Adipocyte (in vitro differentiated cells): ENCODE measurements around the gene PLXNB2.
"Not testable (repeated sequence)": the region's sequence is repeated elsewhere in the genome, so short reads cannot be mapped to it uniquely, and the experiment has no call there.

Source experiments
- DNase-seq: peaks from one replicate; pipeline ENCODE4 v3.0.0-alpha.2; 2015; ENCODE audit warnings: low read depth
- H3K27me3 ChIP-seq: replicated peaks from 2 replicates; pipeline ENCODE4 v1.7.0; 2013; ENCODE audit warnings: mild to moderate bottlenecking, low read length, moderate library complexity; ENCODE audit not compliant: control insufficient read depth, insufficient read depth
- H3K36me3 ChIP-seq: 2 replicates; pipeline ENCODE4 v1.7.0; 2013; ENCODE audit warnings: low read length, mild to moderate bottlenecking, moderate library complexity; ENCODE audit not compliant: control insufficient read depth, insufficient read depth, severe bottlenecking
- H3K4me1 ChIP-seq: 2 replicates; pipeline ENCODE4 v1.7.0; 2013; ENCODE audit warnings: mild to moderate bottlenecking, low read length, moderate library complexity; ENCODE audit not compliant: control insufficient read depth, insufficient read depth
- H3K4me3 ChIP-seq: 2 replicates; pipeline ENCODE4 v1.7.0; 2013; ENCODE audit warnings: mild to moderate bottlenecking, low read length, moderate library complexity
- H3K9ac ChIP-seq: 2 replicates; pipeline ENCODE4 v1.7.0; 2013; ENCODE audit warnings: mild to moderate bottlenecking, low read length, moderate library complexity
- H3K9me3 ChIP-seq: 2 replicates; pipeline ENCODE4 v1.7.0; 2013; ENCODE audit warnings: mild to moderate bottlenecking, low read length, moderate library complexity; ENCODE audit not compliant: control insufficient read depth

PLXNB2 gene

GRCh38 chr22:50338860-50339462, 31.5 kb upstream of the PLXNB2 start:
- Histone ChIP-seq H3K36me3 (no peaks in the 10 kb centered on the region), H3K27me3 (no peaks in the 10 kb centered on the region), H3K9me3 (no peaks in the 10 kb centered on the region), H3K4me3 (no peak overlapping the region), H3K9ac (peak overlapping the region; percentile 5), H3K4me1 (peaks cover 3% of the 10 kb centered on the region)
- DNase-seq, result no peak

- Histone ChIP-seq H3K36me3 (no peaks in the 10 kb centered on the region), H3K4me3 (no peak overlapping the region), H3K4me1 (peaks cover 3% of the 10 kb centered on the region), H3K9me3 (no peaks in the 10 kb centered on the region), H3K27me3 (no peaks in the 10 kb centered on the region), H3K9ac (no peak overlapping the region)
- no peak for DNase-seq
Observed at GRCh38 chr22:50338042-50338573, 30.7 kb upstream of the PLXNB2 start.

DNA sequence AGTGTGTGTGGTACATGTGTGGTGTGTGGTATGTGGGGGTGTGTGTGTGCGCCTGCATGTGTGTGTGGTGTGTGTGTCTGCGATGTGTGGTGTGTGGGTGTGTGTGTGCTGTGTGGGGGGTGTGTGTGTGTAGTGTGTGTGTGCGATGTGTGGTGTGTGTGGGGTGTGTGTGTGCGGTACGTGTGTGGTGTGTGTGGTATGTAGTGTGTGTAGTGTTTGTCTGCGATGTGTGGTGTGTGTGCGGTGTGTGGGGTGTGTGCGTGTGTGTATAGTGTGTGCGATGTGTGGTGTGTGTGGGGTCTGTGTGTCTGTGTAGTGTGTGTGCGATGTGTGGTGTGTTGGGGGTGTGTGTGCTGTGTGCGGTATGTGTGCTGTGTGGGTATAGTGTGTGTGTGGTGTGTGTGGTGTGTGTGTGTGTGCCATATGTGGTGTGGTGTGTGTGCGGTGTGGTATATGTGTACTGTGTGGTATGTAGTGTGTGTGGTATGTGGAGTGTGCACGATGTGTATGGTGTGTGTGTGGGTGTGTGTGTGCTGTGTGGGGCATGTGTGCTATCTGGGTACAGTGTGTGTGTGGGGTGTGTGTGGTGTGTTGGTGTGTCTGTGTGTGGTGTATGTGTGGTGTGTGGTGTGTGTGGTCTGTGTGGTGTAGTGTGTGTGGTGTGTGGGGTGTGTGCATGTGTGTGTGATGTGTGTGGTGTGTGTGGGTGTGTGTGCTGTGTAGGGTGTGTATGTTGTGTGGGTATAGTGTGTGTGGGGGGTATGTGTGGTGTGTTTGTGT, 30.0 kb upstream of the PLXNB2 start:
- H3K4me3 ChIP-seq, result no peak overlapping the region
- H3K4me1 ChIP-seq, result no peaks in the 10 kb centered on the region
- H3K27me3 ChIP-seq, result no peaks in the 10 kb centered on the region
- H3K36me3 ChIP-seq, result no peaks in the 10 kb centered on the region
- no peak overlapping the region for H3K9ac ChIP-seq
- H3K9me3 ChIP-seq, result no peaks in the 10 kb centered on the region
- no peak for DNase-seq

- not testable (repeated sequence) for H3K27me3 ChIP-seq, H3K9me3 ChIP-seq, H3K4me3 ChIP-seq, DNase-seq, H3K4me1 ChIP-seq, H3K36me3 ChIP-seq, H3K9ac ChIP-seq
Observed at GRCh38 chr22:50334433-50334832, 27.0 kb upstream of the PLXNB2 start.

- peaks cover 12% of the 10 kb centered on the region for H3K4me1 ChIP-seq
- no peaks in the 10 kb centered on the region for H3K27me3 ChIP-seq
- no peak overlapping the region for H3K9ac ChIP-seq
- H3K36me3 ChIP-seq, result no peaks in the 10 kb centered on the region
- H3K9me3 ChIP-seq, result no peaks in the 10 kb centered on the region
- peak; percentile 28 for DNase-seq
- no peak overlapping the region for H3K4me3 ChIP-seq
Observed at GRCh38 chr22:50329236-50329635, 21.8 kb upstream of the PLXNB2 start.

DNA sequence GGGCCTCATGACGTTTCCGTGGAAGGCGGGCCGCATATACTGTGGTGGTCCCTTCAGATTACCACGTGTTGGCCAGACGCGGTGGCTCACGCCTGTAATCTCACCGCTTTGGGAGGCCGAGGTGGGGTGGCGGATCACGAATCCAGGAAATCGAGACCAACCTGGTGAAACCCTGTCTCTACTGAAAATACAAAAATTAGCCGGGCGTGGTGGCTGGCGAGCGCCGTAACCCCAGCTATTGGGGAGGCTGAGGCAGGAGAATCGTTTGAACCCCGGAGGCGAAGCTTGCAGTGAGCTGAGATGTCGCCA, 20.2 kb upstream of the PLXNB2 start:
- H3K4me1 ChIP-seq, result peaks cover 12% of the 10 kb centered on the region
- H3K4me3 ChIP-seq, result peak overlapping the region; percentile 84
- H3K9ac ChIP-seq, result peak overlapping the region; percentile 98
- DNase-seq, result no peak
- no peaks in the 10 kb centered on the region for H3K9me3 ChIP-seq
- H3K27me3 ChIP-seq, result no peaks in the 10 kb centered on the region
- H3K36me3 ChIP-seq, result no peaks in the 10 kb centered on the region

DNA sequence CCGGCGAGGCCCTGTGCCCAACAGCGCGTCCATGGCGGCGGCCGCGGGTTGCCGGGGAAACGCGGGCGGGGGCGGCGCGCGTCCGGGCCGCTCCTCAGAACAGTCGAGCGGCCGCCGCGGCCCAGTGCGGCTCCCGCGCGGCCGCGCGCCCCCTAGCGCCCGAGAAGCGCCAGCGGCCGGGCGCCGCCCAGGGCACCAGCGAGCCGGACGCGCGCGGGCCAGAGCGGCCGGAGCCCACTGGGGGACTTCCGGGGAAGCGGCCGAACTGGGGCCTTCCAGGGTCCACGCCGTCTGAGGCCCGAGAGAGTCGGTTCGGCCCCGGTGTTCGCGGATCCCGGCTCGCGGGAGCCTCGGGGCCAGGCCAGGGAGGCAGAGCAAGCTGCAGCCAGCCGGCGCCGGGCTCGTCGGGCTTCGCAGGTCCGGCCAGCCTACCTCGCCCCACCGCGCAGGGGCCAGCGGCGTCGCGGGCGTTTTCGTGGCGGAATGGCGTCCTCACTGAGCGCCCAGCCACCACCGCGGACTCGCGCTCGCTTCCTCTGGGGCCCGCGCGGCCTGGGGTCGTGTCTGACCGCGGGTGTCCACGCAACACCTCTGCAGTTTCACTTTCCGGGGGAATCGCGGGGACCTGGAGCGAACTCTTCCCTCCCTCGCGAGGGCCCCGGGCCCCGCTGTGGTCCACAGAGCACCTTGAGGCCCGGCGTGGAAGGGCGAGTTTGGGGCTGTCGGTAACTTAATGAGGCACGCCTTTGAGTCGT, 19.7 kb upstream of the PLXNB2 start, which contains the start of gene DENND6B:
Gene DENND6B, minus strand, starts transcription at position 57 of the 755 bp plus-strand sequence. Its CDS starts 24 bp downstream, at position 33.
- Histone ChIP-seq H3K36me3 (no peaks in the 10 kb centered on the region), H3K4me3 (peak within 1 kb of the TSS; percentile 84), H3K9ac (peak within 1 kb of the TSS; percentile 98), H3K9me3 (no peaks in the 10 kb centered on the region), H3K4me1 (peaks cover 12% of the 10 kb centered on the region), H3K27me3 (no peaks in the 10 kb centered on the region)
- DNase-seq, result peak; percentile 95

- Histone ChIP-seq H3K9me3 (no peaks in the 10 kb centered on the region), H3K36me3 (no peaks in the 10 kb centered on the region)
Observed at GRCh38 chr22:50326225-50326955, 18.9 kb upstream of the PLXNB2 start.

GRCh38 chr22:50325444-50326224, 18.2 kb upstream of the PLXNB2 start:
- peak overlapping the region; percentile 84 for H3K4me3 ChIP-seq
- no peak for DNase-seq

More at GRCh38 chr22:50326225-50326955, 18.9 kb upstream of the PLXNB2 start:
- Histone ChIP-seq H3K9ac (peak overlapping the region; percentile 98), H3K4me3 (peak overlapping the region; percentile 84), H3K27me3 (no peaks in the 10 kb centered on the region), H3K4me1 (peaks cover 12% of the 10 kb centered on the region)
- DNase-seq, result no peak

GRCh38 chr22:50323900-50324299, 16.5 kb upstream of the PLXNB2 start:
- no peaks in the 10 kb centered on the region for H3K9me3 ChIP-seq

More at GRCh38 chr22:50325444-50326224, 18.2 kb upstream of the PLXNB2 start:
- no peaks in the 10 kb centered on the region for H3K27me3 ChIP-seq
- peak overlapping the region; percentile 98 for H3K9ac ChIP-seq
- no peaks in the 10 kb centered on the region for H3K9me3 ChIP-seq
- no peaks in the 10 kb centered on the region for H3K36me3 ChIP-seq
- H3K4me1 ChIP-seq, result peaks cover 12% of the 10 kb centered on the region

More at GRCh38 chr22:50323900-50324299, 16.5 kb upstream of the PLXNB2 start:
- Histone ChIP-seq H3K36me3 (no peaks in the 10 kb centered on the region), H3K4me1 (peaks cover 12% of the 10 kb centered on the region), H3K4me3 (no peak overlapping the region), H3K9ac (no peak overlapping the region), H3K27me3 (no peaks in the 10 kb centered on the region)
- DNase-seq, result no peak
